Measurements from ENCODE around the gene KCNJ12. TPM values are rescaled to one million over a fixed set of nuclear protein-coding genes. Genes with fewer than 3 reads are reported as not detected.
A peak's percentile ranks its signal among the peaks of the same experiment; 100 is the strongest.
"Not testable (repeated sequence)": the region's sequence is repeated elsewhere in the genome, so short reads cannot be mapped to it uniquely, and the experiment has no call there.

Gene KCNJ12
- total RNA-seq, 1 donor from 2014 or later, result 3.6 TPM

- DNase-seq (ENCODE audit: low spot score), result not testable (repeated sequence)
Observed at GRCh38 chr17:21447552-21447951, 71.4 kb downstream of the KCNJ12 start.

GRCh38 chr17:21449891-21450290, 73.7 kb downstream of the KCNJ12 start:
- not testable (repeated sequence) for DNase-seq (ENCODE audit: low spot score)

- DNase-seq (ENCODE audit: low spot score), result no peak
Observed at GRCh38 chr17:21451975-21452374, 75.8 kb downstream of the KCNJ12 start.

- peak; percentile 83 for DNase-seq (ENCODE audit: low spot score)
Observed at GRCh38 chr17:21452377-21453143, 76.4 kb downstream of the KCNJ12 start.

GRCh38 chr17:21453144-21453898, 77.2 kb downstream of the KCNJ12 start:
- DNase-seq (ENCODE audit: low spot score), result no peak

GRCh38 chr17:21454006-21454405, 77.8 kb downstream of the KCNJ12 start:
- DNase-seq (ENCODE audit: low spot score), result not testable (repeated sequence)

GRCh38 chr17:21454441-21454840, 78.3 kb downstream of the KCNJ12 start:
- no peak for DNase-seq (ENCODE audit: low spot score)

- no peak for DNase-seq (ENCODE audit: low spot score)
Observed at GRCh38 chr17:21455761-21456160, 79.6 kb downstream of the KCNJ12 start.

- not testable (repeated sequence) for DNase-seq (ENCODE audit: low spot score)
Observed at GRCh38 chr17:21456449-21456848, 80.3 kb downstream of the KCNJ12 start.

- peak; percentile 80 for DNase-seq (ENCODE audit: low spot score)
Observed at GRCh38 chr17:21457051-21458026, 81.2 kb downstream of the KCNJ12 start.

- DNase-seq (ENCODE audit: low spot score), result no peak
Observed at GRCh38 chr17:21458054-21458453, 81.9 kb downstream of the KCNJ12 start.

GRCh38 chr17:21459536-21459935, 83.4 kb downstream of the KCNJ12 start:
- DNase-seq (ENCODE audit: low spot score), result no peak

- DNase-seq (ENCODE audit: low spot score), result no peak
Observed at GRCh38 chr17:21460358-21460757, 84.2 kb downstream of the KCNJ12 start.

- DNase-seq (ENCODE audit: low spot score), result no peak
Observed at GRCh38 chr17:21462237-21462636, 86.1 kb downstream of the KCNJ12 start.

- DNase-seq (ENCODE audit: low spot score), result no peak
Observed at GRCh38 chr17:21463204-21463661, 87.1 kb downstream of the KCNJ12 start.

GRCh38 chr17:21463779-21464407, 87.7 kb downstream of the KCNJ12 start:
- DNase-seq (ENCODE audit: low spot score), result peak; percentile 23

- DNase-seq (ENCODE audit: low spot score), result no peak
Observed at GRCh38 chr17:21464611-21465021, 88.5 kb downstream of the KCNJ12 start.

GRCh38 chr17:21466550-21466949, 90.4 kb downstream of the KCNJ12 start:
- no peak for DNase-seq (ENCODE audit: low spot score)

GRCh38 chr17:21467196-21467595, 91.0 kb downstream of the KCNJ12 start:
- no peak for DNase-seq (ENCODE audit: low spot score)

GRCh38 chr17:21467739-21468490, 91.8 kb downstream of the KCNJ12 start:
- no peak for DNase-seq (ENCODE audit: low spot score)

Measured in umbilical cord (tissue), 2 donors.